GM18520 (cell line): ENCODE results near the gene EPHB1.
A peak's percentile ranks its signal among the peaks of the same experiment; 100 is the strongest.
"Not testable (repeated sequence)": the region's sequence is repeated elsewhere in the genome, so short reads cannot be mapped to it uniquely, and the experiment has no call there.

Experiments
- ATAC-seq: cut with Tn5 transposase; IDR thresholded peaks from one replicate; pipeline ENCODE4 v1.9.1; 2021; ENCODE audit not compliant: unreplicated experiment

The EPHB1 gene

GRCh38 chr3:134776518-134776917 is 18.5 kb upstream of the EPHB1 start:
- no peak for ATAC-seq

GRCh38 chr3:134777341-134777740 is 17.7 kb upstream of the EPHB1 start:
- ATAC-seq, result no peak

- ATAC-seq, result not testable (repeated sequence)
These were observed 6.8 kb upstream of the EPHB1 start for GRCh38 chr3:134788283-134788682.

- no peak for ATAC-seq
These were observed 5.0 kb upstream of the EPHB1 start for GRCh38 chr3:134790065-134790464.

GRCh38 chr3:134791992-134792391 is 3.1 kb upstream of the EPHB1 start:
- no peak for ATAC-seq

GRCh38 chr3:134792700-134793099 is 2.4 kb upstream of the EPHB1 start:
- no peak for ATAC-seq

- ATAC-seq, result no peak
These were observed 1.5 kb upstream of the EPHB1 start for GRCh38 chr3:134793562-134793961.

- no peak for ATAC-seq
These were observed 737 bp upstream of the EPHB1 start for GRCh38 chr3:134794323-134794722.

GRCh38 chr3:134795746-134796280 is 753 bp downstream of the EPHB1 start:
- ATAC-seq, result no peak

GRCh38 chr3:134796281-134797056 is 1.4 kb downstream of the EPHB1 start:
- no peak for ATAC-seq

- ATAC-seq, result no peak
These were observed 2.1 kb downstream of the EPHB1 start for GRCh38 chr3:134797057-134797740.

- no peak for ATAC-seq
These were observed 2.8 kb downstream of the EPHB1 start for GRCh38 chr3:134797741-134798451.

- ATAC-seq, result no peak
These were observed 3.7 kb downstream of the EPHB1 start for GRCh38 chr3:134798681-134799311.

GRCh38 chr3:134799393-134799792 is 4.3 kb downstream of the EPHB1 start:
- ATAC-seq, result no peak

GRCh38 chr3:134801204-134801958 is 6.3 kb downstream of the EPHB1 start:
- no peak for ATAC-seq

GRCh38 chr3:134802428-134803050 is 7.5 kb downstream of the EPHB1 start:
- peak; percentile 4 for ATAC-seq

- peak; percentile 47 for ATAC-seq
These were observed 8.0 kb downstream of the EPHB1 start for GRCh38 chr3:134803051-134803505.

- ATAC-seq, result no peak
These were observed 8.6 kb downstream of the EPHB1 start for GRCh38 chr3:134803652-134804051.

GRCh38 chr3:134804508-134805480 is 9.7 kb downstream of the EPHB1 start:
- ATAC-seq, result no peak
